Measurements from ENCODE around the gene IRF1. TPM values are rescaled to one million over a fixed set of nuclear protein-coding genes. Genes with fewer than 3 reads are reported as not detected.
A peak's percentile ranks its signal among the peaks of the same experiment; 100 is the strongest.

The IRF1 gene
- total RNA-seq, 1 donor from 2014 or later, result 5.2 TPM

GRCh38 chr5:132495667-132496190, 5.2 kb upstream of the IRF1 start:
- Histone ChIP-seq H3K27ac (ENCODE audit: low read depth, low read length) (peak overlapping the region; percentile 85), H3K4me3 (ENCODE audit: low read length in 3 of 3) (peak overlapping the region in 2 of 3 donors; percentile 81 to 83), H3K9ac (ENCODE audit: low read depth in 1 of 3, low read length in 3 of 3) (peak overlapping the region; percentile 34 to 78 (median 66)), H3K36me3 (ENCODE audit: control insufficient read depth in 3 of 3, insufficient read depth in 3 of 3, low read length in 3 of 3) (no peaks in the 10 kb centered on the region), H3K27me3 (ENCODE audit: control insufficient read depth in 3 of 3, insufficient read depth in 3 of 3, low read length in 3 of 3) (no peaks in the 10 kb centered on the region), H3K9me3 (ENCODE audit: control insufficient read depth in 3 of 3, low read length in 3 of 3) (no peaks in the 10 kb centered on the region), H3K4me1 (ENCODE audit: control insufficient read depth in 3 of 3, insufficient read depth in 3 of 3, low read length in 3 of 3) (peaks cover 43 to 51% (median 48%) of the 10 kb centered on the region in 3 donors)

DNA sequence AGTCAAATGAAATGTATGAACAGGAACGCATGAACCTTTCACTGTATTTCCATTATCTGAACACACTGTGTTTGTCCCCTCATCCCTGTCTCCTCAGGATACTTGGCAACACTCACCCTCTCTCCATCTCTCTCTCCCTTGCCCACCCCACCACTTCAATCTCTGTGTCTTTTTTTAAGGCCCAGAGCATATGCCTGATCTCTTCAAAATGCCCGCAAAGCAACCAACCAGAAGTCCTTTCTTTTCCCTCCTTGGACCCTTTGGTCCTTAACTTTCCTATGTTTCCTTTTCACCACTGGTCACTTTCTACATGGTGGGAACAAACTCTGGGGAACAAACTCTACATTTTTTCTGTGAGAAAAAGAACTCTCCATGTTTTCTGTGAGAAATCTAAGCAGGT, 3.2 kb upstream of the IRF1 start:
- H3K4me3 ChIP-seq (ENCODE audit: low read length in 3 of 3), result no peak overlapping the region
- no peaks in the 10 kb centered on the region for H3K9me3 ChIP-seq (ENCODE audit: control insufficient read depth in 3 of 3, low read length in 3 of 3)
- H3K36me3 ChIP-seq (ENCODE audit: control insufficient read depth in 3 of 3, insufficient read depth in 3 of 3, low read length in 3 of 3), result peaks cover 0 to 5% (median 3%) of the 10 kb centered on the region in 3 donors
- no peak overlapping the region for H3K27ac ChIP-seq (ENCODE audit: low read depth, low read length)
- H3K9ac ChIP-seq (ENCODE audit: low read depth in 1 of 3, low read length in 3 of 3), result no peak overlapping the region
- H3K27me3 ChIP-seq (ENCODE audit: control insufficient read depth in 3 of 3, insufficient read depth in 3 of 3, low read length in 3 of 3), result no peaks in the 10 kb centered on the region
- H3K4me1 ChIP-seq (ENCODE audit: control insufficient read depth in 3 of 3, insufficient read depth in 3 of 3, low read length in 3 of 3), result peaks cover 52 to 61% (median 59%) of the 10 kb centered on the region in 3 donors

GRCh38 chr5:132493241-132493640, 2.7 kb upstream of the IRF1 start:
- no peak overlapping the region for H3K27ac ChIP-seq (ENCODE audit: low read depth, low read length)
- peaks cover under 1 to 9% (median 5%) of the 10 kb centered on the region in 3 donors for H3K36me3 ChIP-seq (ENCODE audit: control insufficient read depth in 3 of 3, insufficient read depth in 3 of 3, low read length in 3 of 3)
- H3K9ac ChIP-seq (ENCODE audit: low read depth in 1 of 3, low read length in 3 of 3), result no peak overlapping the region
- H3K4me1 ChIP-seq (ENCODE audit: control insufficient read depth in 3 of 3, insufficient read depth in 3 of 3, low read length in 3 of 3), result peaks cover 53 to 60% (median 59%) of the 10 kb centered on the region in 3 donors
- H3K27me3 ChIP-seq (ENCODE audit: control insufficient read depth in 3 of 3, insufficient read depth in 3 of 3, low read length in 3 of 3), result no peaks in the 10 kb centered on the region
- H3K4me3 ChIP-seq (ENCODE audit: low read length in 3 of 3), result no peak overlapping the region
- H3K9me3 ChIP-seq (ENCODE audit: control insufficient read depth in 3 of 3, low read length in 3 of 3), result no peaks in the 10 kb centered on the region

DNA sequence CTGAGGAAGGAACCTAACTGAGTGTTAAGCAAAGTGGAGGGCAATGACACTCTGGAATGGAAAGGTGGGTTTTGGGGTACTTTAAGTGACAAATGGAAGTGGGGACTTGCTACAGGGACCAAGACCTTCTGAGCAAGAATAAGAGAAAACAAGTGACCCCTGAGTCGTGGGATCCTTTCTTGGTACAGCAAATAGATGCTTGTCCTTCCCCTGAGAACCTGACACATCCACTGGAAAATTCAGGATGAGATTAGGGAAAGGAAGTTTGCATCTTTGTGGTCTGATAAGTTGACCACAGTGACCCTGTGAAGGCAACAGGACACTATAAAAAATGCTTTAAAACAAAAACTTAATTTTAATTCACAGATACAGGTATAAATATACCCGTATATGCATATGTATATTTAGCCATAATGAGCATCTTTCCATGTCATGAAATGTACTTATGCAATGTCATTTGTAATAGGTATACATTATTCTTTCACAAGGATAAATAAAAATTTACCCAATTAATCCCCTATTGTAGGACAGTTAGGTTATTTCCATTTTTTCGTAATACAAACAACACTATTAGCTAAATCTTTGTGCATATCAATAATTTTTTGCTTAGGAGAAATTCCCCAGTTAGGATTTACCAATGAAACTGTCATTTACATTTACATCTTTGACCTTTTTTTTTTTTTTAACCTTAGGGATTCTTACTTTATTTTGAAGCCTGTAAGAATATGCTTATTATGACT, 2.0 kb upstream of the IRF1 start:
- no peak overlapping the region for H3K9ac ChIP-seq (ENCODE audit: low read depth in 1 of 3, low read length in 3 of 3)
- peak overlapping the region; percentile 96 for H3K27ac ChIP-seq (ENCODE audit: low read depth, low read length)
- peaks cover 7 to 15% (median 8%) of the 10 kb centered on the region in 3 donors for H3K36me3 ChIP-seq (ENCODE audit: control insufficient read depth in 3 of 3, insufficient read depth in 3 of 3, low read length in 3 of 3)
- H3K9me3 ChIP-seq (ENCODE audit: control insufficient read depth in 3 of 3, low read length in 3 of 3), result no peaks in the 10 kb centered on the region
- no peaks in the 10 kb centered on the region for H3K27me3 ChIP-seq (ENCODE audit: control insufficient read depth in 3 of 3, insufficient read depth in 3 of 3, low read length in 3 of 3)
- H3K4me1 ChIP-seq (ENCODE audit: control insufficient read depth in 3 of 3, insufficient read depth in 3 of 3, low read length in 3 of 3), result peaks cover 53 to 60% (median 59%) of the 10 kb centered on the region in 3 donors
- no peak overlapping the region for H3K4me3 ChIP-seq (ENCODE audit: low read length in 3 of 3)

DNA sequence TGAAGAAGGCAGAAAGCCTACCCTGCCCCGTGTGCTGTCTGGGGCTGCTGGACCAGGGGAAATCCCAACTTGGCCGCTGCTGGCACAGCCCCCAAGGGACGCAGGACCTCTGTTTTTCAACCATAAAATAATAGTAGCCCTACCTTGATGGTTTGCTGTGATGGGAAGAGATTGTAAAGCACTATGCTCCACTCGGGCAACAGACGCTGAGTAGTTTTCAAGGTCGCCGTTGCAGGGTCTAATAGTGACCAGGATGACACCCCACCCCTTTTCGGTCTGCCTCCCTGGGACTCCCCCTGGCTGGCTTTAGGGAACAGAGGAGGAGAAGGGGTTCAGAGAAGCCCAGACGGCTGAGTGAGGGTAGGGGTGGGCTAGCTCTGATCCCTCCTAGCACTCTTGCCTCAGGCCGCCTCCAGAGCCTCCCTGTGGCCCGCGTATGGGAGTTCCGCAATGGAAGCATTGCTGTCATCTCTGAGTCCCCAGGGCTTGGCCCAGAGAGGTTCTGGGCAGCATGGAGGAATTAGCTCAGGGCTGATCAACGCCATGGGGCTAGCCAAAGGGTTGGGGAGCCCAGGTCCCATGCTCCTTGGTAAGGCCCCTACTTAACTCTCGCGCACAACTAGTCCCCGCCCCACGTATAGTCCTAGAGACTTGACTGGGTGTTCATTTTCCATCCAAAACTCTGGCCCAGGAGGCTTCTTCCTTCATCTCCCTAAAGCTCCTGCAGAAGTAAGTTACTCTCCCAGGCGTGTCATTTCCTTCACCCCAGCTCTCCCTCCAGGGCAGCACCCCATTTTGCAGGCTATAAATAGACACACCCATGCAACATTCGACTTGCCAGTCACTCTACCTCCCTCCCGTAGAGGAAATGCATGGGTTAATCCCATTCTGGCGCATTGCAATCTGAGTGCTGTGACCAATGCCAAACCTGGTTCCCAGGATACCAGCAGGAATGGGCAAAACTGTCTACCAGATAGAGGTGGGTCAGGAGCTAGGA, 1.1 kb upstream of the IRF1 start:
- Histone ChIP-seq H3K4me1 (ENCODE audit: control insufficient read depth in 3 of 3, insufficient read depth in 3 of 3, low read length in 3 of 3) (peaks cover 54 to 63% (median 59%) of the 10 kb centered on the region in 3 donors), H3K4me3 (ENCODE audit: low read length in 3 of 3) (peak overlapping the region; percentile 73 to 88 (median 73)), H3K27me3 (ENCODE audit: control insufficient read depth in 3 of 3, insufficient read depth in 3 of 3, low read length in 3 of 3) (no peaks in the 10 kb centered on the region), H3K27ac (ENCODE audit: low read depth, low read length) (peak overlapping the region; percentile 96), H3K9me3 (ENCODE audit: control insufficient read depth in 3 of 3, low read length in 3 of 3) (no peaks in the 10 kb centered on the region), H3K36me3 (ENCODE audit: control insufficient read depth in 3 of 3, insufficient read depth in 3 of 3, low read length in 3 of 3) (peaks cover 16 to 24% (median 16%) of the 10 kb centered on the region in 3 donors), H3K9ac (ENCODE audit: low read depth in 1 of 3, low read length in 3 of 3) (peak overlapping the region; percentile 74 to 93 (median 90))

- peak overlapping the region; percentile 96 for H3K27ac ChIP-seq (ENCODE audit: low read depth, low read length)
- H3K27me3 ChIP-seq (ENCODE audit: control insufficient read depth in 3 of 3, insufficient read depth in 3 of 3, low read length in 3 of 3), result no peaks in the 10 kb centered on the region
- H3K4me3 ChIP-seq (ENCODE audit: low read length in 3 of 3), result peak overlapping the region; percentile 68 to 88 (median 88)
- peak overlapping the region; percentile 75 to 91 (median 90) for H3K9ac ChIP-seq (ENCODE audit: low read depth in 1 of 3, low read length in 3 of 3)
- H3K36me3 ChIP-seq (ENCODE audit: control insufficient read depth in 3 of 3, insufficient read depth in 3 of 3, low read length in 3 of 3), result peaks cover 32 to 39% (median 32%) of the 10 kb centered on the region in 3 donors
- no peaks in the 10 kb centered on the region for H3K9me3 ChIP-seq (ENCODE audit: control insufficient read depth in 3 of 3, low read length in 3 of 3)
- peaks cover 47 to 57% (median 48%) of the 10 kb centered on the region in 3 donors for H3K4me1 ChIP-seq (ENCODE audit: control insufficient read depth in 3 of 3, insufficient read depth in 3 of 3, low read length in 3 of 3)
Observed at GRCh38 chr5:132489871-132490483, 596 bp downstream of the IRF1 start.

DNA sequence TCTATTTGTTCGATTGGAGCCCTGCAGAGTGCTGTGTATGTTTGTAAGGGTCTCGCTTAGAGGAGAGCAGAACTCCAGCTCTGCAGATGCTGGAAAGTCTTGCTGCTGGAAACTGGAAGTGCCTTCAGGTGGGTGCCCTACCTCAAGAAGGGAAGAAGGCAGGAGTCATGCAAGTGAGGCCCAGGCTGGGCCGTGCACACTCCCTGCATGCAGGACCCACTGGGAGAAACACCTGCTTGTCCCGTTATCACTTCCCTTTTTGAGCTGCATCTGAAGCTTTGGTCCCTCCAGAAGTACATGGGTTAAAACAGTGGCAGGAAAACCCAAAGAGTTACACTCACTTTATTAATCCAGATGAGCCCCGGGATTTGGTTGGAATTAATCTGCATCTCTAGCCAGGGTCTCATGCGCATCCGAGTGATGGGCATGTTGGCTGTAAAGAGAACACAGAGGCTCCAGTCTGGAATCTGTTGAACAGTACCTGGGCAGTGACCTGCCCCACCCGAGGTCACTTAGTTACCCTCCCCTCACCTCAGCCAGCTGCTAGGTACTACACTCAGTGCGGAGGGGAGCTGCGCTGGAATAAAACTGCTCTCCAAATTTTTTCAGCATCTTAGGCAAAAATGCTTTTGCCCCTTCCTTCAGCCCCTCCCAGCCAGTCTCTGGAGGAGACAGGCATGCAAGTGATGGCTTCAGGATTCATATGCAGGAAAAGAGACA, 1.4 kb downstream of the IRF1 start:
- H3K4me1 ChIP-seq (ENCODE audit: control insufficient read depth in 3 of 3, insufficient read depth in 3 of 3, low read length in 3 of 3), result peaks cover 43 to 53% (median 48%) of the 10 kb centered on the region in 3 donors
- peak overlapping the region in 2 of 3 donors; percentile 90 to 91 for H3K9ac ChIP-seq (ENCODE audit: low read depth in 1 of 3, low read length in 3 of 3)
- H3K36me3 ChIP-seq (ENCODE audit: control insufficient read depth in 3 of 3, insufficient read depth in 3 of 3, low read length in 3 of 3), result peaks cover 38 to 45% (median 38%) of the 10 kb centered on the region in 3 donors

GRCh38 chr5:132488590-132488989, 2.0 kb downstream of the IRF1 start:
- H3K4me1 ChIP-seq (ENCODE audit: control insufficient read depth in 3 of 3, insufficient read depth in 3 of 3, low read length in 3 of 3), result peaks cover 40 to 53% (median 48%) of the 10 kb centered on the region in 3 donors
- H3K27me3 ChIP-seq (ENCODE audit: control insufficient read depth in 3 of 3, insufficient read depth in 3 of 3, low read length in 3 of 3), result no peaks in the 10 kb centered on the region
- H3K36me3 ChIP-seq (ENCODE audit: control insufficient read depth in 3 of 3, insufficient read depth in 3 of 3, low read length in 3 of 3), result peaks cover 44 to 51% (median 44%) of the 10 kb centered on the region in 3 donors
- no peaks in the 10 kb centered on the region for H3K9me3 ChIP-seq (ENCODE audit: control insufficient read depth in 3 of 3, low read length in 3 of 3)
- H3K4me3 ChIP-seq (ENCODE audit: low read length in 3 of 3), result peak overlapping the region; percentile 68 to 88 (median 88)
- peak overlapping the region in 1 of 3 donors; percentile 7 for H3K9ac ChIP-seq (ENCODE audit: low read depth in 1 of 3, low read length in 3 of 3)
- no peak overlapping the region for H3K27ac ChIP-seq (ENCODE audit: low read depth, low read length)

More for the DNA sequence above, 1.4 kb downstream of the IRF1 start:
- Histone ChIP-seq H3K9me3 (ENCODE audit: control insufficient read depth in 3 of 3, low read length in 3 of 3) (no peaks in the 10 kb centered on the region), H3K4me3 (ENCODE audit: low read length in 3 of 3) (peak overlapping the region; percentile 68 to 88 (median 88)), H3K27ac (ENCODE audit: low read depth, low read length) (peak overlapping the region; percentile 96), H3K27me3 (ENCODE audit: control insufficient read depth in 3 of 3, insufficient read depth in 3 of 3, low read length in 3 of 3) (no peaks in the 10 kb centered on the region)

Measured in skeletal muscle tissue (tissue), 4 donors.